Mesenchymal stem cell (in vitro differentiated cells and primary cell): Measurements from ENCODE around the gene TIMM44.
A peak's percentile ranks its signal among the peaks of the same experiment; 100 is the strongest.
"Not testable (repeated sequence)": the region's sequence is repeated elsewhere in the genome, so short reads cannot be mapped to it uniquely, and the experiment has no call there.

Source experiments
- DNase-seq: peaks from one replicate; pipeline ENCODE4 v3.0.0-alpha.2; 2013
- H2AFZ ChIP-seq: one replicate; pipeline ENCODE4 v1.6.1; 2013; ENCODE audit warnings: low read depth, mild to moderate bottlenecking, control low read depth, inconsistent platforms, low read length, moderate library complexity
- H2AK5ac ChIP-seq: 2 replicates; pipeline ENCODE4 v1.6.1; 2013; ENCODE audit warnings: low read length, moderate library complexity, mild to moderate bottlenecking, inconsistent platforms; ENCODE audit not compliant: severe bottlenecking
- H2BK120ac ChIP-seq: one replicate; pipeline ENCODE4 v1.6.1; 2013; ENCODE audit warnings: low read depth, mild to moderate bottlenecking, inconsistent platforms, low read length, moderate library complexity
- H2BK12ac ChIP-seq, 2 experiments: one replicate each; pipeline ENCODE4 v1.6.1; 2013; ENCODE audit warnings: inconsistent platforms in 2 of 2, low read length in 2 of 2, mild to moderate bottlenecking in 2 of 2, moderate library complexity in 2 of 2, control low read depth in 1 of 2
- H2BK15ac ChIP-seq: one replicate; pipeline ENCODE4 v1.6.1; 2013; ENCODE audit warnings: mild to moderate bottlenecking, low read depth, inconsistent platforms; ENCODE audit not compliant: poor library complexity, severe bottlenecking
- H2BK5ac ChIP-seq: 2 replicates; pipeline ENCODE4 v1.6.1; 2013; ENCODE audit warnings: low read depth, mild to moderate bottlenecking, low read length, control low read depth, inconsistent platforms; ENCODE audit not compliant: poor library complexity, severe bottlenecking
- H3K14ac ChIP-seq, 2 experiments: one replicate each; pipeline ENCODE4 v1.6.1; 2013; ENCODE audit warnings: inconsistent platforms in 2 of 2, low read length in 2 of 2, control low read depth in 1 of 2, mild to moderate bottlenecking in 1 of 2, moderate library complexity in 1 of 2
- H3K18ac ChIP-seq, 2 experiments: one replicate each; pipeline ENCODE4 v1.6.1; 2013; ENCODE audit warnings: inconsistent platforms in 2 of 2, low read length in 2 of 2, control low read depth in 1 of 2, low read depth in 1 of 2, mild to moderate bottlenecking in 1 of 2
- H3K23ac ChIP-seq, 2 experiments: one replicate each; pipeline ENCODE4 v1.6.1; 2013; ENCODE audit warnings: inconsistent platforms in 2 of 2, low read length in 2 of 2, mild to moderate bottlenecking in 2 of 2, moderate library complexity in 2 of 2, control low read depth in 1 of 2
- H3K27ac ChIP-seq: 2 replicates; pipeline ENCODE4 v1.5.1; 2013; ENCODE audit warnings: mild to moderate bottlenecking, moderate library complexity, low read length, control low read depth, inconsistent platforms; ENCODE audit not compliant: poor library complexity, severe bottlenecking
- H3K27me3 ChIP-seq, 2 experiments: 2 replicates each; pipeline versions ENCODE4 v1.6.1 to v1.7.0; 2013; ENCODE audit warnings: low read length in 2 of 2, mild to moderate bottlenecking in 2 of 2, moderate library complexity in 2 of 2, control low read depth in 1 of 2, inconsistent platforms in 1 of 2; ENCODE audit not compliant: control insufficient read depth in 1 of 2, insufficient read depth in 1 of 2
- H3K36me3 ChIP-seq, 2 experiments: 2 replicates each; pipeline versions ENCODE4 v1.6.1 to v1.7.0; 2013; ENCODE audit warnings: low read length in 2 of 2, control low read depth in 1 of 2, inconsistent platforms in 1 of 2, low read depth in 1 of 2, mild to moderate bottlenecking in 1 of 2; ENCODE audit not compliant: insufficient read depth in 2 of 2, control insufficient read depth in 1 of 2
- H3K4ac ChIP-seq, 2 experiments: one replicate each; pipeline ENCODE4 v1.6.1; 2013; ENCODE audit warnings: inconsistent platforms in 2 of 2, low read length in 2 of 2, mild to moderate bottlenecking in 2 of 2, moderate library complexity in 2 of 2, control low read depth in 1 of 2, low read depth in 1 of 2
- H3K4me1 ChIP-seq: 2 replicates; pipeline ENCODE4 v1.6.1; 2013; ENCODE audit warnings: low read depth, low read length, control low read depth; ENCODE audit not compliant: control insufficient read depth, insufficient read depth
- H3K4me2 ChIP-seq: 2 replicates; pipeline ENCODE4 v1.6.1; 2013; ENCODE audit warnings: low read length, mild to moderate bottlenecking, inconsistent platforms; ENCODE audit not compliant: poor library complexity, severe bottlenecking
- H3K4me3 ChIP-seq, 2 experiments: 2 replicates each; pipeline versions ENCODE4 v1.5.1 to v1.7.0; 2013; ENCODE audit warnings: low read length in 2 of 2, mild to moderate bottlenecking in 2 of 2, control low read depth in 1 of 2, low read depth in 1 of 2; ENCODE audit not compliant: insufficient read depth in 1 of 2
- H3K79me1 ChIP-seq: replicated peaks from 2 replicates; pipeline ENCODE4 v1.6.1; 2013; ENCODE audit warnings: mild to moderate bottlenecking, control low read depth, low read length, inconsistent platforms; ENCODE audit not compliant: poor library complexity, severe bottlenecking
- H3K9ac ChIP-seq: 2 replicates; pipeline ENCODE4 v1.7.0; 2013; ENCODE audit warnings: mild to moderate bottlenecking, low read length, moderate library complexity
- H3K9me3 ChIP-seq: 2 replicates; pipeline ENCODE4 v1.7.0; 2013; ENCODE audit warnings: mild to moderate bottlenecking, low read length; ENCODE audit not compliant: control insufficient read depth
- H4K8ac ChIP-seq: one replicate; pipeline ENCODE4 v1.6.1; 2013; ENCODE audit warnings: inconsistent platforms, mild to moderate bottlenecking, low read length, moderate library complexity
- H4K91ac ChIP-seq: one replicate; pipeline ENCODE4 v1.6.1; 2013; ENCODE audit warnings: mild to moderate bottlenecking, low read length, inconsistent platforms
- WGBS: methylation state at CpG from one replicate; pipeline ENCODE4 v1.1.7; 2013; ENCODE audit warnings: mixed read lengths; 5-methylcytosine and 5-hydroxymethylcytosine counted together

Gene TIMM44

GRCh38 chr19:7895565-7895964, 47.9 kb downstream of the TIMM44 start:
- H4K91ac ChIP-seq, result no peak overlapping the region
- H3K9me3 ChIP-seq, result no peaks in the 10 kb centered on the region
- no peak overlapping the region for H2BK15ac ChIP-seq
- H3K23ac ChIP-seq, result no peak overlapping the region
- DNase-seq, result no peak
- H4K8ac ChIP-seq, result no peak overlapping the region
- H3K4me2 ChIP-seq, result no peak overlapping the region
- H2BK5ac ChIP-seq, result no peak overlapping the region
- no peak overlapping the region for H3K14ac ChIP-seq
- no peak overlapping the region for H3K18ac ChIP-seq
- H3K27me3 ChIP-seq, result no peaks in the 10 kb centered on the region
- WGBS, result 95% methylated on average over 13 of the region's 13 CpGs
- H3K9ac ChIP-seq, result no peak overlapping the region
- H3K36me3 ChIP-seq, result peaks cover 19 to 35% of the 10 kb centered on the region in 2 experiments
- H2BK12ac ChIP-seq, result peak overlapping the region in 1 of 2 experiments; percentile 37
- no peak overlapping the region for H2AFZ ChIP-seq
- H2BK120ac ChIP-seq, result no peak overlapping the region
- no peak overlapping the region for H3K27ac ChIP-seq
- H3K79me1 ChIP-seq, result peaks cover 39% of the 10 kb centered on the region
- peaks cover 23% of the 10 kb centered on the region for H3K4me1 ChIP-seq
- H2AK5ac ChIP-seq, result no peak overlapping the region
- H3K4me3 ChIP-seq, result no peak overlapping the region
- no peak overlapping the region for H3K4ac ChIP-seq

GRCh38 chr19:7894612-7895309, 48.7 kb downstream of the TIMM44 start:
- H2AK5ac ChIP-seq, result no peak overlapping the region
- no peak overlapping the region for H3K23ac ChIP-seq
- H3K4me2 ChIP-seq, result no peak overlapping the region
- H3K9ac ChIP-seq, result no peak overlapping the region
- H3K27me3 ChIP-seq, result no peaks in the 10 kb centered on the region
- no peak overlapping the region for H4K91ac ChIP-seq
- no peak for DNase-seq
- no peak overlapping the region for H3K14ac ChIP-seq
- H3K36me3 ChIP-seq, result peaks cover 12 to 27% of the 10 kb centered on the region in 2 experiments
- no peak overlapping the region for H3K4me3 ChIP-seq
- no peak overlapping the region for H3K18ac ChIP-seq
- H2BK120ac ChIP-seq, result no peak overlapping the region
- no peaks in the 10 kb centered on the region for H3K9me3 ChIP-seq
- no peak overlapping the region for H2BK12ac ChIP-seq
- no peak overlapping the region for H2BK15ac ChIP-seq
- no peak overlapping the region for H2AFZ ChIP-seq
- no peak overlapping the region for H4K8ac ChIP-seq
- no peak overlapping the region for H3K27ac ChIP-seq
- no peak overlapping the region for H2BK5ac ChIP-seq
- no peak overlapping the region for H3K4ac ChIP-seq
- H3K79me1 ChIP-seq, result peaks cover 32% of the 10 kb centered on the region
- H3K4me1 ChIP-seq, result peaks cover 23% of the 10 kb centered on the region
- 75% methylated on average over 18 of the region's 18 CpGs for WGBS

- peaks cover 28% of the 10 kb centered on the region for H3K4me1 ChIP-seq
- H3K9me3 ChIP-seq, H2BK15ac ChIP-seq, H3K4me2 ChIP-seq, H3K14ac ChIP-seq, H4K91ac ChIP-seq, H2AFZ ChIP-seq, H3K4me3 ChIP-seq, H2BK5ac ChIP-seq, H3K27me3 ChIP-seq, H3K27ac ChIP-seq: not testable (repeated sequence)
- H3K4ac ChIP-seq, result peak overlapping the region in 1 of 2 experiments; percentile 46
- peak; percentile 81 for DNase-seq
- 71% methylated on average over 18 of the region's 18 CpGs for WGBS
- peak overlapping the region in 1 of 2 experiments; percentile 59 for H3K23ac ChIP-seq
- H3K18ac ChIP-seq, result peak overlapping the region in 1 of 2 experiments; percentile 57
- H2AK5ac ChIP-seq, result peak overlapping the region; percentile 91
- H2BK12ac ChIP-seq, result peak overlapping the region in 1 of 2 experiments; percentile 90
- peak overlapping the region; percentile 45 for H4K8ac ChIP-seq
- peak overlapping the region; percentile 64 for H2BK120ac ChIP-seq
- peaks cover 0 to 15% of the 10 kb centered on the region in 2 experiments for H3K36me3 ChIP-seq
- H3K9ac ChIP-seq, result peak overlapping the region; percentile 15
- peaks cover 36% of the 10 kb centered on the region for H3K79me1 ChIP-seq
Observed at GRCh38 chr19:7893362-7894101, 49.9 kb downstream of the TIMM44 start.

- no peak overlapping the region for H4K8ac ChIP-seq
- peak overlapping the region in 1 of 2 experiments; percentile 87 for H3K4ac ChIP-seq
- peak overlapping the region; percentile 80 to 91 for H3K18ac ChIP-seq
- H3K14ac ChIP-seq, result peak overlapping the region in 1 of 2 experiments; percentile 71
- 90% methylated on average over 8 of the region's 8 CpGs for WGBS
- peaks cover 23% of the 10 kb centered on the region for H3K79me1 ChIP-seq
- H3K9me3 ChIP-seq, result no peaks in the 10 kb centered on the region
- H3K4me3 ChIP-seq, result peak overlapping the region; percentile 79 to 89
- H2BK5ac ChIP-seq, result peak overlapping the region; percentile 61
- no peak overlapping the region for H4K91ac ChIP-seq
- H2BK15ac ChIP-seq, result no peak overlapping the region
- peak overlapping the region; percentile 76 for H3K4me2 ChIP-seq
- H3K23ac ChIP-seq, result no peak overlapping the region
- no peak overlapping the region for H2AK5ac ChIP-seq
- H2BK120ac ChIP-seq, result peak overlapping the region; percentile 82
- no peak for DNase-seq
- peaks cover 0 to 5% of the 10 kb centered on the region in 2 experiments for H3K27me3 ChIP-seq
- H3K9ac ChIP-seq, result peak overlapping the region; percentile 90
- peak overlapping the region in 1 of 2 experiments; percentile 31 for H2BK12ac ChIP-seq
- peak overlapping the region; percentile 81 for H2AFZ ChIP-seq
- no peaks in the 10 kb centered on the region for H3K36me3 ChIP-seq
- no peak overlapping the region for H3K27ac ChIP-seq
- peaks cover 28% of the 10 kb centered on the region for H3K4me1 ChIP-seq
Observed at GRCh38 chr19:7888826-7889217, 54.6 kb downstream of the TIMM44 start.
